OCI-M2 (cell line): Measurements from ENCODE around the gene UCN.
"Not testable (repeated sequence)": the region's sequence is repeated elsewhere in the genome, so short reads cannot be mapped to it uniquely, and the experiment has no call there.

Experiments
- DNase-seq: peaks from one replicate; lab custom pipeline; 2025; ENCODE audit not compliant: unreplicated experiment; lab: John Stamatoyannopoulos, UW

Gene UCN, protein sequence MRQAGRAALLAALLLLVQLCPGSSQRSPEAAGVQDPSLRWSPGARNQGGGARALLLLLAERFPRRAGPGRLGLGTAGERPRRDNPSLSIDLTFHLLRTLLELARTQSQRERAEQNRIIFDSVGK

DNA sequence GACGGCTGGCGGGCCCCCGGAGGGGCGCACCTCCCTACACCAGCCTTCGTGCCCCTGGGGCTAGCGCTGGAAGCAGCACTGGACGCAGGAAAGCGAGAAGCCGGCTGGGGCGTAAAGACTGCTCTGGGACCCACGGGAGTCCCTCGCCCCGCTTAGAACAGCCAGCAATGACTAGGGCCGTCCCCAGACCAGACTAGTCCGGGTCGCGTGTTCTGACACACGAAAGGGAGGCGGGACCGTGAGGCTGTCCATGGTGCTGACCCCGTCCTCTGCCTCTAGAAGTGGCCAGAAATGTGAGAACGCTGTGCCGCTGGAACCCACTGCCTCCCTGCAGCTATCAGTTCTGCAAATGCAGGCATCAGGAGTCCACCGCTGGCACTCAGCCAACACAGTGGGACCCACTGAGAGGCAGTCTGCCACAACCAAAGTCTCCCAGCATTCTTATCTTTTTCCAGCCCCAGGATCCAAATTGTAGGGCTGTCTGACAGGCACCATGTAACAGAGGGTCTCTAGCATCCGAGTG lies at the start of gene UCN:
TSS of gene UCN (minus strand) at position 87 of the 523 bp plus-strand sequence. CDS start 550 bp downstream, outside the sequence.
- DNase-seq: no peak

GRCh38 chr2:27356382-27357181 lies 48.3 kb upstream of the UCN start, which contains the start of gene GTF3C2:
TSS of gene GTF3C2 (minus strand) at chr2:27356764. CDS start at chr2:27343554, 13,210 bp downstream.
- peak; percentile 82 for DNase-seq

DNA sequence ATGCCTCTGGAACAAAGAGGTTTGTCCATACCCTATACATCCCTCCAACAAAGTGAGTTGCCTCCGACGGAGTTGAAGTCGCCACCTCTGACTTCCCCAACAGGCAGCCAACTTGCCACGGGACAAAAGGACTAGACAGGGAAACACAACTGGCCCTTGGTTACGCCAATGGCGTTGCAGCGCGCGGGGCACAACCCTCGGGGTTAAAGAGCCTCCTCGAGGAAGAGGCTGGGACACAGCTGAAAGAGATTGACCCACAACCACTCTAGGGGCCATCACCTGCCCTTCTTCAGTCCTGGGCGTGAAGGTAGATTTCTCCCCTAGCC lies 47.8 kb upstream of the UCN start:
- DNase-seq: no peak

DNA sequence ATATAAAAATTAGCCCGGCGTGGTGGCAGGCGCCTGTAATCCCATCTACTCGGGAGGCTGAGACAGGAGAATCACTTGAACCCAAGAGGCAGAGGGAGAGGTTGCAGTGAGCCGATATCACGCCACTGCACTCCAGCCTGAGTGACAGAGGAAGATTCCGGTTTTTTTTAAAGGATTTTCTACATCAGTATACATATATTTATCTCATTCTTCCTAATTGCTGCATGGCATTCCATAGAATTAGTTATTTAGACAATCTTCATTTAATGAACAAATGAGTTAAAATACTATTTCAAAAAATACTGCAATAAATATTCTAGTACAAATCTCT lies 46.3 kb upstream of the UCN start:
- DNase-seq: no peak

GRCh38 chr2:27353762-27354596 lies 45.7 kb upstream of the UCN start:
- DNase-seq: no peak

- not testable (repeated sequence) for DNase-seq
Measured at GRCh38 chr2:27353386-27353761, 45.1 kb upstream of the UCN start.

DNA sequence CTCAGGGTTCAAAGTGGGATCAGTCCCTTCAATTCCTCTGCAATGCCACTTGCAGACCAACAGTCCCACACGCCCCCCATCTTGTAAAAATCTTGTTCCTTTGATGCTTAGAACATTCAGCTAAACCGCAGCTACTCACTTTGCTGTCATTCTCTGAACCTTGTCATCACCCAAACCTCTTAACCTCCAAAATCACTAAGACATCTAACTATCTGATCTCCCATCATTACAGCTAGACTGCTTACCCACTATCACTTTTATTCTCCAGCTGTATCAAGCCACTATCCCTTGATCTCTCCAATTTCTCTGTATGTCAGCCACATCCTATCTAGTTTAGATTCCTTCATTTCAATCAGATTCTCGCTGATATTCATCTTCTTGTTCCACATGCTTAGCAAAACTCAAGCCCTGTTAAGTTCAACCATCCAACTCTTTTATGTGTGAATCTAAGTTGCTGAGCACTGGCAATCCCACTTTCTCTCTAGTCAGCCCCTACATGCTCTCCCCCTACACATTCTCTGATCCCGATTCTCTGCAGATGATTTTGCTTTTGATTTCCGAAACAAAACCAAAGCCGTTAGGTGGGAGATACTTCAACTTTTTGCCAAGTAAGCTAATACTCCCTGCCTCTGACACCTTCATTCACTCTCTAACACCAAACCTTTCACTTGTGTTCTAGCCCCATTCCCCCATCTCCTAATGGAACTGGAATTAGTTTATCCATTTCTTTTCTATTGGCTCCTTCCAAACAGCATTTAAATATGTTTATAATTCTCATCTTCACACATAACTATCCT lies 43.8 kb upstream of the UCN start:
- no peak for DNase-seq

DNA sequence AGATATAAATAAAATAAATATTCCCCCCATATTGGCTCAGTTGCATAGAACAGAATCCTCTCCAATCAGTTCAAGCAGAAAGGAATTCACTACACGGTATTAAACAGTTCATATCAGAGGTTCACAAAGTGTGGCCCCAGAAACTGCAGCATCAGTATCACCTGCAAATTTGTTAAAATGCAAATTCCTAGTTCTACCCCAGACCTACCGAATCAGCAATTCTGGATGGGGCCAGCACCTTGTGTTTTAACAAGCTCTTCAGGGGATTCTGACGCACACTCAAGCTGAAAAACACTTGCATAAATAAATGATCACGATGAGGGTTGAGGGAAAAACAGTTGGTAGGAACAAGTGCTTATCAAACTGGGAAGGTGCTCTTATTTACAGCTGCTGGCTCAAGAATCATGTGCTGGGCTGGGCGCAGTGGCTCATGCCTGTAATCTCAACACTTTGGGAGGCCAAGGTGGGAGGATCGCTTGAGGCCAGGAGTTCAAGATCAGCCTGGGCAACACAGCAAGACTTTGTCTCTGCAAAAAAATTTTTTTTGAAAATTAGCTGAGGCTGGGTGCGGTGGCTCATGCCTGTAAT lies 42.0 kb upstream of the UCN start:
- no peak for DNase-seq

GRCh38 chr2:27347641-27348040 lies 39.4 kb upstream of the UCN start:
- DNase-seq: no peak

DNA sequence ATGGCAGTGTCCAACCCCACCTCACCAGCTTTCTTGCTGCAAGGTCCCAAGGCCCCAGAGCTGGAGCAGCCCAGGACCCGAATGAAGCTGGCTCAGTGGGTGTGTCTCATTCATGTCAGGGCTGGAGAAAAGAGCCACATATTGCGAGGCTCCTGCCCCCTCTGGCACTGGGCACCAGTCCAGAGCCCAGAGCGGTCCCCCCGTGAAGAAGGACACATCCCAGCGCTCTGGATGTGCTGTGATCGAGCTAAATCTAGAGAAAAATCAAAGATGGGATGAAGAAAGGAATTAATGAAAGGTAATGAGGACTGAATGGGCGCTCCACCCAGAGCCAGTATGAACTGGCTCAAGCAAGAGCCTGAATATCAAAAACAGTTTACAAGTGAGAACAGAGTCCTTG lies 27.9 kb upstream of the UCN start:
- no peak for DNase-seq

DNA sequence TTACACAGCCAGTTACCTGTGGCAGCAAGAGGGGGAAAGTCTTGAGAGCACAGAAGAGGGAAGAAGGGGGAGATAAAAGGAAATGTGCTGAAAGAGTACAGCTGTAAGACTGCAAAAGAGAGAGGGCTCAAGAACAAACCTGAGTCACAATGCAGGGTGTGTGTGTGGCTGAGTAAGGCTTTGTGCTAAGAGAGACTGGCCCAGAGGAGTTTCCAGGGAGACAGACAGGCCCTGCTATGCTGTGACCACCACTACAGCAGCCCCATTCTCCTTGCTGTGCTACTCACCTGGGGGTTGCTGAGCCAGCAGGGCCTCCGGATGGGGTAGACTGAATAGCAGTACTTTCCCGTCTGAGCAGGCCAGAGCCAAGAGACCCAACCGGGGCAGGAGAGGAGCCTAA lies 27.1 kb upstream of the UCN start:
- no peak for DNase-seq

DNA sequence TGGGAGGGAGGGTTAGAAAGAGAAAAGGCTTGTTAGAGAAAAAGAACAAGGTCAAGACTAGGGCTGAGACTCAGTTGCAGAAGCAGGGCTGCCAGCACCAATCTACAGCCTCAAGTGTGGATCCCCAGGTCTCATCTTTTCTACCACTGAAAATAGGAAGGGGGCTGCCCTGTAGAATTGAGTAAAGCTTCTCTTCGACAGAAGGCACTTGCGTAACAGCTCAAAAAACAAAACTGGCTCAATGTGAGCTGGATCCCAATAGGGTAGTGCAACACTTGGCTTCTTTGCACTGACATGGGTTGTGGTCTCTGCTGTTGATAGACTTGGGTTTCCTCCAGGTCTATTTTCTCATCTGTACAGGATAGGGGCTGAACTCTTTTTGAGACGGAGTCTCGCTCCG lies 16.5 kb upstream of the UCN start:
- no peak for DNase-seq

DNA sequence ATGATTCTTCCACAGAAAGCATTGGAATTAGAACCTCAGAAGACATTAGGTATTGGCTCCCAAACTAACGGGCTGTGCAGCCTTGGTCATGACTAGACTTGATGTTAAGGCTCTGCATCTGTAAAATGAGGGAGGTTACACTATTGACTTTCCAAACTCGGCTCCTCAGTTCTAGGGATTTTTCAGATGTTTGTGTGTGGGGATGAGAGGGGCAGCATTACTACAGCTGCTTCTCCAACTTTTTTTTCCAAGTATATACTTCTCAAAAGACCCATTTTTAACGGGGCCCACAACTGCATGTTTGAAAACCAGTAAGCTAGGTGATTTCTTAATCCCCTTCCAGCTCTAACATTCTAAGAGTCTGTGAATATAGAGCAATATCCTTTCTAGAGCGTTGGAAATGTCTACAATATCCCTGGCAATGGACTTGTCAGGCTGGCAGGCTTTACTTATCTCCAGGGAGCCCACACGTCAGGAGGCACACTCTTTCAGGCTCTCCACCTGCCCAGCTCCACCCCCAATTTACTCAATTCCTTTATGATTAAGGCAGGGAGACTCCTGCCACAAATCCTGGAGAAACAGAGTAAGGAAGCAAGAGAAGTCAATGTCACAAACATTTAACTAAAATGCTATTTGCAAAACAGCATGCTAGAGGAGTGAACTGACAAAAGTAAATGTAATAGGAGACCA lies 15.5 kb upstream of the UCN start:
- DNase-seq: no peak

- peak; percentile 17 for DNase-seq
Measured at GRCh38 chr2:27322766-27323595, 14.7 kb upstream of the UCN start, which contains the start of gene MPV17. TSS of gene MPV17 (minus strand) at chr2:27323097. CDS start at chr2:27322517, 580 bp downstream.

- DNase-seq: no peak
Measured at GRCh38 chr2:27322301-27322765, 14.1 kb upstream of the UCN start.

DNA sequence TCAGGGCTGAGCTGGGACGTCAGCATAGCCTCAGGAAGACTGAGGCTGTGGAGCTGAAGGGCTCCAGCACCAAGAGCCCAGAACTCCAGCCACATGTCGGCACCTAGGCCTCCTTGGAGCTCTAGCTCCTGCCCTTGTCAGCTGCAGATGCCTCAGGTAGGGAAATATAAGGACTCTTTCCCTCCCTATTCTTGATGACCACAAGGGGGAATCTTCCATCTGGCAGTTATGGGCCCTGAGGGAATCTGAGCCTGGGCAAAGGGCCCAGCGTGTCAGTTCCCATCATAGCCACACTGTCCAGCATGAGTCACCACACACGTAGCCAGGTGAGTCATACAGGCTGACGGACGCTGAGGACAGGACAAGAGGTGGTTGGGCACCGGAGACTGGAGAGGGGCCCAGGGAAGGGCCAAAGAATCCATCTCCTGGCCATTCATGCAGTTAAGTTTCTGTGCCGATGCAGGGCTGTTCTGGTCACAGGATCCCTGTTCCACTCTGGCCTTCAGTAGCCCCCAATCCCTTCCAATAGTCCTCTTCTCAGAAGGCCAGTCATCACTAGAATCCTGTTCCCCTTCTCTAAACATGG lies 12.8 kb upstream of the UCN start:
- no peak for DNase-seq

DNA sequence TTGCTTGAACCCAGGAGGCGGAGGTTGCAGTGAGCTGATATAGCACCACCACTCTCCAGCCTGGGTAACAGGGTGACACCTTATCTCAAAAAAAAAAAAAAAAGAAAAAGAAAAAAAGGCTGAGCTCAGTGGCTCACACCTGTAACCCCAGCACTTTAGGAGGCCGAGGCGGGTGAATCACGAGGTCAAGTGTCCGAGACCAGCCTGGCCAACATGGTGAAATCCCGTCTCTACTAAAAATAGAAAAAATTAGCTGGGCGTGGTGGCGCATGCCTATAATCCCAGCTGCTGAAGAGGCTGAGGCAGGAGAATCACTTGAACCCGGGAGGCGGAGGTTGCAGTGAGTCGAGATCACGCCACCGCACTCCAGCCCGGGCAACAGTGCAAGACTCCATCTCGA lies 11.6 kb upstream of the UCN start:
- not testable (repeated sequence) for DNase-seq

GRCh38 chr2:27316655-27317412 lies 8.6 kb upstream of the UCN start:
- DNase-seq: no peak
